ENCODE measurements around the gene ZNF335.

ZNF335 gene

DNA sequence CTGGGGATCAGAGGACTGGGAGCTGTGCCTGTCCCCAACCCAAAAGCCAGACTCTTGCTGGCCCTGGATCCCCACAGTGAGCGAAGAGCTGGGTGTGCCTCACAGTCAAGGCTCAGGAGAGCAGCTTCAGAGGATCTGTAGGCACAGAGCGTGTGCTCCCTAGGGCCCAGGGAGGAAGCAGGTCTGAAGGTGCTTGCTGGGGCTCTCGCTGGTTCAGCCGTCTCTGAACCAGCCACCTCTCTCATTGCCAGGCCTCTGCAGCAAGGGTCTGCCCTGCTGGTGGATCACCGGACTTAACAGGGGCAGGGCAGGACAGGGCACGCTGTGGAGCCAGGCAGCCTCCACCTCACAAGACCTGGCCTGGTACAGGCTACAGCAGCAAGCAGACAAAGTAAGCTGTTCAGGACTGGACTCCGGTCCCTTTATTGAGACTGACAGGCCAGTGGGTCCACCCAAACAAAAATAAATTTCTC lies 23.7 kb downstream of the ZNF335 start:
- TF ChIP-seq, protein P1, sequence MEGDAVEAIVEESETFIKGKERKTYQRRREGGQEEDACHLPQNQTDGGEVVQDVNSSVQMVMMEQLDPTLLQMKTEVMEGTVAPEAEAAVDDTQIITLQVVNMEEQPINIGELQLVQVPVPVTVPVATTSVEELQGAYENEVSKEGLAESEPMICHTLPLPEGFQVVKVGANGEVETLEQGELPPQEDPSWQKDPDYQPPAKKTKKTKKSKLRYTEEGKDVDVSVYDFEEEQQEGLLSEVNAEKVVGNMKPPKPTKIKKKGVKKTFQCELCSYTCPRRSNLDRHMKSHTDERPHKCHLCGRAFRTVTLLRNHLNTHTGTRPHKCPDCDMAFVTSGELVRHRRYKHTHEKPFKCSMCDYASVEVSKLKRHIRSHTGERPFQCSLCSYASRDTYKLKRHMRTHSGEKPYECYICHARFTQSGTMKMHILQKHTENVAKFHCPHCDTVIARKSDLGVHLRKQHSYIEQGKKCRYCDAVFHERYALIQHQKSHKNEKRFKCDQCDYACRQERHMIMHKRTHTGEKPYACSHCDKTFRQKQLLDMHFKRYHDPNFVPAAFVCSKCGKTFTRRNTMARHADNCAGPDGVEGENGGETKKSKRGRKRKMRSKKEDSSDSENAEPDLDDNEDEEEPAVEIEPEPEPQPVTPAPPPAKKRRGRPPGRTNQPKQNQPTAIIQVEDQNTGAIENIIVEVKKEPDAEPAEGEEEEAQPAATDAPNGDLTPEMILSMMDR (IDR thresholded peaks at IDR 0.05) = no peak
- no peak overlapping the region for H3K27ac ChIP-seq

DNA sequence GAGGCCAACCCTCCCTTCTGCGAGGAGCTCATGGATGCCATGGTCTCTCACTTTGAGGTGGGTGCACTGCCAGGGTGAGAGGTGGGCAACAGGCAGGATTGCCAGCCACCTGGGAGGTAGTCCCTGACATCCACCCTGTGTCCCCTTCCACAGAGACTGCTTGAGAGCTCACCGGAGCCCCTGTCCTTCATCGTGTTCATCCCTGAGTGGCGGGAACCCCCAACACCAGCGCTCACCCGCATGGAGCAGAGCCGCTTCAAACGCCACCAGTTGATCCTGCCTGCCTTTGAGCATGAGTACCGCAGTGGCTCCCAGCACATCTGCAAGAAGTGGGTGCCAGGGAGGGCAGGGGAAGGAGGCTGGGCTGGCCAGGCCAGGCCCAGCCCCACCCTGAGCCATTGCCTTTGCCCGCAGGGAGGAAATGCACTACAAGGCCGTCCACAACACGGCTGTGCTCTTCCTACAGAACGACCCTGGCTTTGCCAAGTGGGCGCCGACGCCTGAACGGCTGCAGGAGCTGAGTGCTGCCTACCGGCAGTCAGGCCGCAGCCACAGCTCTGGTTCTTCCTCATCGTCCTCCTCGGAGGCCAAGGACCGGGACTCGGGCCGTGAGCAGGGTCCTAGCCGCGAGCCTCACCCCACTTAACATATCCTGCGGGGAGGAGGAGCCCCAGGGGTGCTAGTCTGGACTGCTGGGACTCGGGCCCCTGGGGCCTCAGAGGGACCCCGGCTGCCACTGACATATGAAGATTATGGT lies 24.7 kb downstream of the ZNF335 start:
- H3K27ac ChIP-seq = no peak overlapping the region

DNA sequence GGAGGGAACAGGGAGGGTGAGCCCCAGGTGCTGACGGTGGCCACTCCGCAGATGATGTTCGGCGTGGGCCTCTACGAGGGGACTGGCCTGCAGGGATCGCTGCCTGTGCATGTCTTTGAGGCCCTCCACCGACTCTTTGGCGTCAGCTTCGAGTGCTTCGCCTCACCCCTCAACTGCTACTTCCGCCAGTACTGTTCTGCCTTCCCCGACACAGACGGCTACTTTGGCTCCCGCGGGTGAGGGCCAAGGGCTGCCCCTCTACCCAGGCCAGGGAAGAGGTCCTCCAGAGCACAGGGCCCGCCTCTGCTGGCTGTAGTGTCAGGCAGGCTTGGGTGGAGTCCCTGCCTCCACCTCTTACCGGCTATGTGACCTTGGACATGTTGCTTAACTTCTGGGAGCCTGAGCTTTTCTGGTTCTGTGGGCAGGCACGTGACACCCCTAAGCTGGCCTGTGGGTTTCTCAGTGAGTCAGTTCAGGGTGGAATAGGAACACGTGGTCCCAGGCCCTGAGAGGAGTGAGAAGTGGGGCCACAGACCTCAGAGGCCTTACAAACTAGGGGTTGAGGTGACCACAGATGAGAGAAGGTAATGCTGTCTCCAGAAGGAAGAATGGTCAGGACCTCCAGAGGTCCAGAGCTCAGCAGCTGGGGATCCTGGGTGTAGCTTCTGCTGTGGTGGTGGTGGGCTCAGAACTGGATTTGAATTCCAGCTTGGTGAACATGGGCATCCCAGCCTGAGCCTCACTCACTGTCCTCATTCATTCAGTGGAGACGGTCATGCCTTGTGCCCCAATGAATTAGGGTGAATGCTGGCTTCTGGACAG lies 25.6 kb downstream of the ZNF335 start:
- TF ChIP-seq ZFX (IDR thresholded peaks at IDR 0.05; ENCODE audit: borderline replicate concordance) = no peak
- TF ChIP-seq, protein P1 (IDR thresholded peaks at IDR 0.05) = no peak
- H3K27ac ChIP-seq = no peak overlapping the region

More for the DNA sequence above, 24.7 kb downstream of the ZNF335 start:
- TF ChIP-seq, protein P1 (IDR thresholded peaks at IDR 0.05) = no peak
- no peak for TF ChIP-seq ZFX (IDR thresholded peaks at IDR 0.05; ENCODE audit: borderline replicate concordance)

DNA sequence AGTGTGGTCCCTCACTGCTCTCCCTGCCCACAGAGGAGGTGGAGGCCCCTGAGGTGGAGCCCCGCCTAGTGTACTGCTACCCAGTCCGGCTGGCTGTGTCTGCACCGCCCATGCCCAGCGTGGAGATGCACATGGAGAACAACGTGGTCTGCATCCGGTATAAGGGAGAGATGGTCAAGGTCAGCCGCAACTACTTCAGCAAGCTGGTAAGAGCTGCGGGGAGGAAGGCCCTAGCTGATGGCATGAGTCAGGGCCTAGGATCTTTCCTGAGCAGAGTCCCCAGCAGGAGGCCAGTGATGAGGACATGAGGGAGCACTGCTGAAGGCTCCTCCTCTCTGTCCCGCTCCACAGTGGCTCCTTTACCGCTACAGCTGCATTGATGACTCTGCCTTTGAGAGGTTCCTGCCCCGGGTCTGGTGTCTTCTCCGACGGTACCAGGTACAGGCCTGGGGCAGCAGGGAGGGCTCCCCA lies 26.3 kb downstream of the ZNF335 start:
- no peak overlapping the region for H3K27ac ChIP-seq
- TF ChIP-seq ZFX (IDR thresholded peaks at IDR 0.05; ENCODE audit: borderline replicate concordance) = no peak
- TF ChIP-seq, protein P1 (IDR thresholded peaks at IDR 0.05) = no peak

DNA sequence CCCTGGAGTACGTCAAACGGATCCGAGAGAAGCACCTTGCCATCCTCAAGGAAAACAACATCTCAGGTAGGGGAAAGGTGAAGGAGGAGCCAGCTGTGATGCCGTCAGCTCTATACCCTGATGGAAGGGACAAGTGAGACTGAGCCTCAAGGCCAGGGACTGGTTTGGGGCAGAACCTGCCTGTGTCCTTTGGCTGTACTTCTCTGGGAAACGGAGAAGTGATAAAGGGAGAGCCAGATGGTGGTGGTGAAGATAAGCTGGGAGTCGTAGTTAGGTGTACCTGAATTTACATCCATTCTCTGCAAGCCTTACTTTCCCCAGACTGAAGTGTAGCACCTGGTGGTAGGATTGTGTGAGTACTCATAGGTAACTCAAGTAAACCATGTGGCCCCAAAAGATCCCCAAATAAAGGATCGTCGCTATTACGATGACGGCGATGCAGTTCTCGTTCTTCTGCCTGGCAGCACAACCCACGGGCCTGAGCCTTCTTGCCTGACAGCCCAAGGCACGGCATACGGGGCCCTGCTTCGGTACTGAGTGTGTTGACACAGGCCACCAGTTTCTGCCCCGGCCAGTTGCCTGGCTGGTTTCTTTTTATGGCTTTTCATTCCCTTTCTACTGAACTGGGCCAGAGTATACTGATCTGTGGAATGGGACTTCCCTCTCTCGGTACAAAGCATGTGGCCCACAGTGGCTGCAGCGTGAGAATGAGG lies 26.9 kb downstream of the ZNF335 start:
- TF ChIP-seq, protein P1 (IDR thresholded peaks at IDR 0.05) = no peak
- TF ChIP-seq ZFX (IDR thresholded peaks at IDR 0.05; ENCODE audit: borderline replicate concordance) = no peak
- H3K27ac ChIP-seq = no peak overlapping the region

DNA sequence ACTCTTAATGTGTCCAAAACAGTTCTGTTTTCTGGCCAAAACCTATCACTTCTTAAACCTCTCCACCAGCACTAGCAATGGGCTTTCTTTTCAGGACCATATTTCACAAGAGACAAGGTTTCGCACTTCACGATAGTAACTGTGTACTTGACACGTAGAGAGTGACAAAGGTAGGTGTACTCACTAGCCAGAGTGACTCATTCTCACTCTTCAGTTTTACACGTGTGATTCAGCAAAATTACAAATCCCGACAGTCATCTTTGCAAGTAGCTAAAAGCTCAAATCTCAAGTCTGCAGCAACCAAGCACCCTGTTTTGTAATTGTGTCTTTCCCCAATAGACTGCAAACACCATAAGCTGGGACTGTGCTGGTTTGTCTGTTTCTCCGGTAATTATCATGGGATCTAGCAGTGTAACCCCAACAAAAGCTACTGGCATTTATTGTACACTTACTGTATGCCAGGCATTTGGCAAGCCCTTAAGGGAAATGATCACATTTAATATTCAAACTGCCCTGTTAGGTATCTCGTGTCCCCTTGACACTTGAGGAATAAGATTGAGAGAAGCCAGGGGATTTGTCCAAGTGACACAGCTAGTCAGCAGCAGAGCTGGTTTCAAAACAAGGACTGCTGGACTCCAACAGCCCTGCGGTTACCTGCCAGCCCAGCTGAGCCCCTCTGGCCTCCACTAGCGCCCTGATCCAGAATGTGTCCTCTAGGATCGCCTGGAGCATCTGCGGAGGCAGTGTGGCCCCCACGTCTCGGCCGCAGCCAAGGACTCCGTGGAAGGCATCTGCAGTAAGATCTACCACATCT lies 27.6 kb downstream of the ZNF335 start:
- H3K27ac ChIP-seq = no peak overlapping the region
- no peak for TF ChIP-seq ZFX (IDR thresholded peaks at IDR 0.05; ENCODE audit: borderline replicate concordance)
- TF ChIP-seq, protein P1 (IDR thresholded peaks at IDR 0.05) = no peak
